ENCODE data around the gene MEA1.

DNA sequence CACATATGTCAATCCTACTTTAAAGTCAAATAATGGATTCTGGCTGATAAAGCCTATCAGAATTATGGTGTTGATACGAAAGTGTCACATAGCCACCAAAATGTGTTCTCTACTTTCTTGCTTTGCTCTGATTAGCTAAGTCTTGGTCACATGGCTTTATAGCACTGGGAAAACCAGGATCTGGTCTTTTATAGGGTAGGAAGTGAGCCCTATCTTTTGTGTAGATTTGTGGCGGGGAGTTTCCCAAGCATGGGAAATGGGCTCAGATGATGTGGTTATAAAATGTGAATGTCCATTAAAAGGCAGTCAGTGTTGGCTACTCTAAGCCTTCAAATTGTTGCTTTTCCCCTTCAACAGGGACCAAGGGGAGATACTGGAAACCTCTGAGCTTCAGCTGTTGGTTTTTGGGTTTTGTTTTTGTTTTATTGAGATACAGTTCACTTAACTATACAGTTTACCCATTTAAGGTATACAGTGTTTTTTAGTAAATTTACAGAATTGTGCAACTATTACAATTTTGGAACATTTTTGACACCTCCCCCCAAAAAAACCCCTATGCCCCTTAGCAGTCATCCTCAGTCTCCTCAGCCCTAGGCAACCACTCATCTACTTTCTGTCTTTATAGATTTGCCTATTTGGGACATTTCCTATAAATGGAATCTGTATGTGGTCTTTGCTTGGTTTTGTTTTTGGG lies 19.9 kb upstream of the MEA1 start:
- TF ChIP-seq, protein P1, sequence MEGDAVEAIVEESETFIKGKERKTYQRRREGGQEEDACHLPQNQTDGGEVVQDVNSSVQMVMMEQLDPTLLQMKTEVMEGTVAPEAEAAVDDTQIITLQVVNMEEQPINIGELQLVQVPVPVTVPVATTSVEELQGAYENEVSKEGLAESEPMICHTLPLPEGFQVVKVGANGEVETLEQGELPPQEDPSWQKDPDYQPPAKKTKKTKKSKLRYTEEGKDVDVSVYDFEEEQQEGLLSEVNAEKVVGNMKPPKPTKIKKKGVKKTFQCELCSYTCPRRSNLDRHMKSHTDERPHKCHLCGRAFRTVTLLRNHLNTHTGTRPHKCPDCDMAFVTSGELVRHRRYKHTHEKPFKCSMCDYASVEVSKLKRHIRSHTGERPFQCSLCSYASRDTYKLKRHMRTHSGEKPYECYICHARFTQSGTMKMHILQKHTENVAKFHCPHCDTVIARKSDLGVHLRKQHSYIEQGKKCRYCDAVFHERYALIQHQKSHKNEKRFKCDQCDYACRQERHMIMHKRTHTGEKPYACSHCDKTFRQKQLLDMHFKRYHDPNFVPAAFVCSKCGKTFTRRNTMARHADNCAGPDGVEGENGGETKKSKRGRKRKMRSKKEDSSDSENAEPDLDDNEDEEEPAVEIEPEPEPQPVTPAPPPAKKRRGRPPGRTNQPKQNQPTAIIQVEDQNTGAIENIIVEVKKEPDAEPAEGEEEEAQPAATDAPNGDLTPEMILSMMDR (conservative IDR thresholded peaks at IDR 0.05; ENCODE audit: low read depth in 2 of 2), result no peak
- no peak for TF ChIP-seq POLR2AphosphoS5 (IDR thresholded peaks at IDR 0.05; ENCODE audit: low read depth)
- no peak for TF ChIP-seq STAT1 (IDR thresholded peaks at IDR 0.05; ENCODE audit: unreplicated experiment)
- TF ChIP-seq EZH2 (IDR thresholded peaks at IDR 0.05; ENCODE audit: low read depth, unreplicated experiment), result no peak
- TF ChIP-seq, protein P2, sequence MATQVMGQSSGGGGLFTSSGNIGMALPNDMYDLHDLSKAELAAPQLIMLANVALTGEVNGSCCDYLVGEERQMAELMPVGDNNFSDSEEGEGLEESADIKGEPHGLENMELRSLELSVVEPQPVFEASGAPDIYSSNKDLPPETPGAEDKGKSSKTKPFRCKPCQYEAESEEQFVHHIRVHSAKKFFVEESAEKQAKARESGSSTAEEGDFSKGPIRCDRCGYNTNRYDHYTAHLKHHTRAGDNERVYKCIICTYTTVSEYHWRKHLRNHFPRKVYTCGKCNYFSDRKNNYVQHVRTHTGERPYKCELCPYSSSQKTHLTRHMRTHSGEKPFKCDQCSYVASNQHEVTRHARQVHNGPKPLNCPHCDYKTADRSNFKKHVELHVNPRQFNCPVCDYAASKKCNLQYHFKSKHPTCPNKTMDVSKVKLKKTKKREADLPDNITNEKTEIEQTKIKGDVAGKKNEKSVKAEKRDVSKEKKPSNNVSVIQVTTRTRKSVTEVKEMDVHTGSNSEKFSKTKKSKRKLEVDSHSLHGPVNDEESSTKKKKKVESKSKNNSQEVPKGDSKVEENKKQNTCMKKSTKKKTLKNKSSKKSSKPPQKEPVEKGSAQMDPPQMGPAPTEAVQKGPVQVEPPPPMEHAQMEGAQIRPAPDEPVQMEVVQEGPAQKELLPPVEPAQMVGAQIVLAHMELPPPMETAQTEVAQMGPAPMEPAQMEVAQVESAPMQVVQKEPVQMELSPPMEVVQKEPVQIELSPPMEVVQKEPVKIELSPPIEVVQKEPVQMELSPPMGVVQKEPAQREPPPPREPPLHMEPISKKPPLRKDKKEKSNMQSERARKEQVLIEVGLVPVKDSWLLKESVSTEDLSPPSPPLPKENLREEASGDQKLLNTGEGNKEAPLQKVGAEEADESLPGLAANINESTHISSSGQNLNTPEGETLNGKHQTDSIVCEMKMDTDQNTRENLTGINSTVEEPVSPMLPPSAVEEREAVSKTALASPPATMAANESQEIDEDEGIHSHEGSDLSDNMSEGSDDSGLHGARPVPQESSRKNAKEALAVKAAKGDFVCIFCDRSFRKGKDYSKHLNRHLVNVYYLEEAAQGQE (IDR thresholded peaks at IDR 0.05; ENCODE audit: unreplicated experiment), result no peak
- no peak for TF ChIP-seq JUNB (IDR thresholded peaks at IDR 0.05; ENCODE audit: unreplicated experiment)
- no peak for TF ChIP-seq EZH2phosphoT487 (IDR thresholded peaks at IDR 0.05; ENCODE audit: unreplicated experiment)
